ENCODE results near the gene SRGAP2. TPM values are rescaled to one million over a fixed set of nuclear protein-coding genes. Genes with fewer than 3 reads are reported as not detected.
A peak's percentile ranks its signal among the peaks of the same experiment; 100 is the strongest.
"Not testable (repeated sequence)": the region's sequence is repeated elsewhere in the genome, so short reads cannot be mapped to it uniquely, and the experiment has no call there.

SRGAP2 gene
- total RNA-seq, 1 donor = 67.8 TPM

DNA sequence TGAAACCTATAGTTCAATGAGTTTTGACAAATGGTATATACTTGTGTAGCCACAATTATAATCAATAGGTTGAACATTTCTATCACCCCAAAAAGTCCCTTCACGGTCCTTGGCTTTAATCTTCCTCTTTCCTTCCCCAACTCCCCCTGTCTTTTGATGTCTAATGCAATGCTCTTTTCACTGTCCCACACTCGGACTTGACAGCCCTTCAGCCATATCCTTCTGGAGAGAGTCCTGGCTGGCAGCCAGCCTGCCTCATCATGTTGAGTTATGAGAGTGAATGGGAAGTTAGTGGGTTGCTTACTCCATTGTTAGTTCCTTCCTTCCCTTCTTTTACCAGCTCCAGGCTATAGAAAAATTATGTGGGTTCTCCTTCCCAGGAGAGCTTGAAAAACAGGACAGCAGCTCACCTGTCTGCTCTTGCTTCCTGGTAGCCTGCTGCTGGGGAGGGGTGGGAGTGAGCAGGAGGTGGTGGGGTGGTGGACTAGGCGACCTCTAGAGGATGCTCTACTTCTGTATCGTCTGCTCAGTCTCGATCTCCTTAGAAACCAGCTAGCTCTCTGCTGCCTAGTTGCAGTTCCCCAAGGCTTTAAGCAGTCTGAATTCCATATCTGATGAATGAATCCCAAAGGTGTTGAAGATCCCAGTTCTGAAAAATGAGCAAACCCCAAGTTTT lies 29.8 kb downstream of the SRGAP2 start:
- not testable (repeated sequence) for H3K4me3 ChIP-seq (ENCODE audit: low read depth, low read length); DNase-seq (ENCODE audit: low read depth)

DNA sequence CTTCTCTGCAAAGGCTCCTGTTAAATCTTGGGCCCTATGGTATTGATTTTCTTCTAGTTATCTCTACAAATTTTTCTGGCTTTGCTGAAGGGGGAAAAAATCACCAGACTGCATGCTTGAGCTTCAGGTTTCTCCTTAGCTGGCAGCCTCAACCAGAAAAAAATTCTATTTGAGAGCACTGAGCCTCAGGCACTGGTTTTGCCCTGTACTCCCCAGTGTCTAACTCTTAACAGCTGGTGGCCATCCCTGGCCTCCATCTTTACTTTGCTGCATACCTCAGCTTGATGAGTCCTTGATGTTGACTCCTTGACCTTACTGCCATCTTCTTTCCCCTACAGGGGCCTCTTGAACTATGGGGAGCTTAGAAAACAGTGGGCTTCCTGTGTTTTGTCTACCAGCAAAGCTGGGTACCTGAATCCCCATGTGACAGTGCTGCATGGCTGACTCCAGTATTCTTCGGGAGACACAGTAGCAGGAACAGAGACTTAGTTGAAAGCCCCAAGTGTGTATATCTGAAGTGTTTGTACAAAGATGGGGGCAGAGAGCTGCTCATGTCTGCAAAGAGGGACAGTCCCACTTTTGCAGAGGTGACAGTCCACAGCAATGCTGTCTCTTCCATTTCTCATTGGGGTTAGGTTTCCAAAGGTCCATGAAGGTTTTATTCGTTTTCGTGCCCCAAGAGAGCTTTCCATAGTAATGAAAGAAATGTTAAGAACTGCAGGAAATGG lies 31.0 kb downstream of the SRGAP2 start:
- H3K4me3 ChIP-seq (ENCODE audit: low read depth, low read length); DNase-seq (ENCODE audit: low read depth): not testable (repeated sequence)

DNA sequence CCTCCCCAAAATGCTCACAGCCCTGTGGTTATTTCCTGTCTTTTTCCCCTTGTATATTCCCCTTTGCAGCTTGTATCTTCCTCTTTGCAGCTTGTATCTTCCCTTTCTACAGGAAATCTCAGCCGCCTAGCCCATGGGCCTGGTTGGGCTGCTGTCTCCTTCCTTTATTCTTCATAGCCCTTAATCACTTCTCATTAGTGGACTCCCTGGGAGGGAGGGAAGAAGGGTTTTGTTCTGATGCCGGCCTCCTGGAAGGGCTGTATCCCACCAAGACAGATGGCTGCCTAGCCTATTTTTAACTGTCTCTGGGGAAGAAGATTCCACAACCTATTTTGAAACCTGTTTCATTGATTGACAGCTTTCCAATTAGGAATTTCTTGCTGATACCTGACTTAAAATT lies 31.8 kb downstream of the SRGAP2 start:
- not testable (repeated sequence) for DNase-seq (ENCODE audit: low read depth); H3K4me3 ChIP-seq (ENCODE audit: low read depth, low read length)

DNA sequence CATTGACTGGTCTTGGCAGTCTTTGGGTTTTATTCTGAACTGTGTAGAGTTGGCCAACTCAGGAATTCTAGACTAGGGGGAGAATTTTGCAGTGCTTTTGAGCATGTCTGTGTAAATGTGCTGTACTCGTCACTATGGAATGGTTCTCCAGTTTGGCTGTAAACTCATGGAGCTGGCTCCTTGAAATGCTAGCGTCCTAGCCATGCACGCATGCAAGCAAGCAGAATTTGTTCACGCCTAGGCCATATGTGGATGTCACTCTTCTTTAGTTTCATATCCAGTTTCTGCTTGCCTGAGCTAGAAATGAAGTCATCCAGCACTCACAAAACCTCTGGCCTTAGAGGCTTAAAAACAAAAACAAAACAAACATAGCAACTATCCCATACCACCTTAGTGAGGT lies 36.9 kb downstream of the SRGAP2 start:
- DNase-seq (ENCODE audit: low read depth) = peak; percentile 77

DNA sequence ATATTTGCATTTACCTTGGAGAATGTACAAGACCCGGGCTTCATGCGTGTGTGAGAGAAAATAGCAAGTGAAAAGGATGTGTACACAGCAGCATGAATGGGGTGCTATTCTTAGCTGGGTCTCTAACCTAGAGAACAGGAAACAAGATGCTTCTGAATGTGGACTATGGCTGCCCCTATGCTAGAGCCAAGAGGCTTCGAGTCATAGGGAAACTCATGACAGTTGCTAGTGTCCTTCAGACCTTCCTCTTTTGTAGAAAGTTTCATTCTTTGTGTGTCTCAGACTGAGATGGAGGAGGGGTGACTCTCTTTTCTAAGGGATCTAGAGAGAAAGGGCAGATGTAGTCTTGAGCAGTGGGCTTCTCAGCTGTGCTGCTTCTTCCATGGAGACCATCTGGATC lies 40.0 kb downstream of the SRGAP2 start:
- not testable (repeated sequence) for H3K4me3 ChIP-seq (ENCODE audit: low read depth, low read length); DNase-seq (ENCODE audit: low read depth)

More for the DNA sequence above, 36.9 kb downstream of the SRGAP2 start:
- H3K4me3 ChIP-seq (ENCODE audit: low read depth, low read length) = not testable (repeated sequence)

DNA sequence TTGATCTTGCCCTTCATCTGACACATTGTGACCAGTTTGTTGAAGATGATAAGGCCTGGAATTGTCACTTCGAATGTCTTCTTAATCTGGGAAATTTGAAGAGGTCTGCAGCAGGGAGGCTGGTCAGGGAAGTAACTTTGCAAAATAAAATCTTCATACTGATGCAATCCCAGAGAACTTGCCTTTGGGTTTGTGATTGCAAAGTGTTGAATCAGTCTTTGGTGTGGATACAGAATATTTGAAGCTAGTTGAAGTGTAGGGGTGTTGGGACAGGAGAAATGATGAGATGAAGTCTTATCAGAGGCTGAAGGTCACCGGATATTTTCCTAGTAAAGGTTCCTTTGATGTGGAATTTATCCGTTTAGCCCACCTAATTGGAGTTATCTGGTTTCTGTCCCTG lies 42.1 kb downstream of the SRGAP2 start:
- DNase-seq (ENCODE audit: low read depth); H3K4me3 ChIP-seq (ENCODE audit: low read depth, low read length): not testable (repeated sequence)

DNA sequence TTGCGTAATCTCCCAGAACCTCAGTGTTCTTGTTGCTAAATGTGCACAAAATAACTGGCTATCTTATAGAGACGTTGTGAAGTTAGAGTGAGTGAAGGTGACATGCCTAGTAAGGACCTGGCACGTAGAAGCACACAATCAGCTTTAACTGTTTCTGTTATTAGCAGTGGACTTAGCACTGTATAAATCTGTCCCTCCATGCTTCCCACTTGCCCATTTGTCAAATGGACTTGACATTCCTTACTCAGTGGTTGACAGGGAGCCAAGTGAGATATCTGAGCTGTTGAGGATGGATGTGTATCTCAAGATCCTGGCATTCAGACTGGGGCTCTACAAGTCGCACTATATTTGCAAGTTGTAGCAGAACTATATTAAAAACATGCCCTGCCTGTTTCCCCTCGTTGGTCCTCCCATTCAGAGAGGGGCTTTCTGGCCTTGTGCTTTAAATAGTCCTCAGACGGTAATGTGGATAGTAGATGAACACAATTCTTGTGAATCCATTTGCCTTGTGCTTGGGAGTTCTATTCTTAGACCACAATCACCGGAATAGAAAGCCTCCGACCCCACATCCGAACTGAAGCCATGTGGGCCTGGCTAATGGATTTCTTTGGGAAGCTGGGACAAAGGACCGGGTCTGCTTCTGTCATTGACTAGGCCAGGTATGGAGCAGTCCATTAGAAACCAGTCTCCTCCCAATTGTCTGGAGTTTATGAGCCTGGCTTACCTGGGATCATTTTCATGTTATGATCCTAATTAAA lies 43.0 kb downstream of the SRGAP2 start:
- DNase-seq (ENCODE audit: low read depth); H3K4me3 ChIP-seq (ENCODE audit: low read depth, low read length): not testable (repeated sequence)

DNA sequence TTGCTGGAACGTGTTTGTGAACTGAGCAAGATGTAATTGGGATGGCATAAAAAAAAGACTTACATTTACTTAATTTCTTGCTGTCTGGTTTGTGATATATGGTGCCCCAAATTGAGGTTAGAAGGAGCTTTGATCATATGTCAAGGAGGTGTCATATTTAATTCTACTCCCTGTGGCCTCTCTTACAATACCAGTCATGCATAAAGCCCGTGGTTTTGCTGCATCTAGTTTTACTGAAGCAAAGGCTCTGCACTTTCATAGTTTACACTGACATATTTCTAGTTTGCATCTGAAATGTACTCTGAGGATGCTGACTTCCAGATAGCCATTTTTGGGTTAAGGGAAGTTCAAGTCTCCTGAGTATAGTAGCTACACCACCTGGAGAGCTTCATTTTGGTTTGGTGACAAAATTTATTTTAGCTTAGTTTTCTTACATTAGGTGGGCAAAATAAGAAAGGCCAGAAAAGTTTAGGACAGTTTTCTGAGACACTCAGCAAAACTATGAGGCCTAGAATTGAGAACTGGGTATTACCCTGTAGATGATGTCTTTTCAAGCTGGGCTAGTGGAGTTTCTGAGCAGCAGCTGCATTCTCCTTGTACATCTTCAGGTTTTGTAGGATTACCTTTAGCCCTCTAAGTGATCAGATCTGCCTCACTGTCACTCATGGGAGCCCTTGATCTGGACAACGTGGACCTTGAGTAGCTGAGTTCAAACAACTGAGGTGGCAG lies 47.8 kb downstream of the SRGAP2 start:
- DNase-seq (ENCODE audit: low read depth); H3K4me3 ChIP-seq (ENCODE audit: low read depth, low read length): not testable (repeated sequence)

DNA sequence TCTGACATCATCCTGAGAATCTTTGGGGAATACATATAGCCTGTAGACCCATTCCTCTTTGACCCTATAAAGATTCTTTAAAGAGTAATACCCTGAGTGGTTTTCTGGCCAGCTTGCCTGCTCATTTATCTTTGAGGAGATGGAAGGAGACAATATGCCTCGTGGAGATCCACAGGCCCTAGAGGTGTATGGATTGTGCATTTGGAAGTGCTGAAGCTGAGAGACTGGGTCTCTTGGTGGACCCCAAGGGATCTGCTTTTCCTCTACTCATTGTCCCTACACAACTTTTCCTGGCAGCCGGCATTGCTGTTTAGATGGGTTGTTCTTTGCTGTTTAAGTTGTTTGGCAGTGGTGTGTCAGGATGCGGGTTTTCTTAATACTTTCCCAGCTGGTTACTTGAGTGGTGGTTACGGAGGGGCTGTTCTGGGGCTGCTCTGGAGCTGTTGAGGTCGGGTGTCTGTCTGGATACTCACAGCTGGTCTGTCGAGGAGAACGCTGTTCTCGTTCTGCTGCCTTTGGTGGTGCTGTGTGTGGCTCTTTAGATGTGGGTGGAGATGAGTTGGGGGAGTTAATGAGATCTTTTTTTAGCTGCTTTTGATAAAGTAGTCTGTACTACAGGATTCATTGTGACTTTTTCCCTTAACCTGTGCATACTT lies 49.5 kb downstream of the SRGAP2 start:
- H3K4me3 ChIP-seq (ENCODE audit: low read depth, low read length) = not testable (repeated sequence)
- DNase-seq (ENCODE audit: low read depth) = peak; percentile 49

Other genes with a start within 250 kb of the SRGAP2 start
- 4.3 and 7.4 TPM in 2 replicates for gene RAB7B, start 200.1 kb upstream of the SRGAP2 start, total RNA-seq (ENCODE audit: low replicate concordance)
- not detected in 2 replicates for gene CTSE, start 179.6 kb upstream of the SRGAP2 start, total RNA-seq (ENCODE audit: low replicate concordance)
- gene RHEX, start 150.4 kb upstream of the SRGAP2 start, total RNA-seq (ENCODE audit: low replicate concordance) = not detected in 2 replicates
- gene AVPR1B, start 86.2 kb upstream of the SRGAP2 start, total RNA-seq (ENCODE audit: low replicate concordance) = not detected in 2 replicates
- 2.9 and 4.8 TPM in 2 replicates for gene FAM72A, start 702 bp upstream of the SRGAP2 start, total RNA-seq (ENCODE audit: low replicate concordance)